CD4-positive, alpha-beta T cell (primary cell): ENCODE measurements around the gene GNG14. TPM values are rescaled to one million over a fixed set of nuclear protein-coding genes. Genes with fewer than 3 reads are reported as not detected.
"Not testable (repeated sequence)": the region's sequence is repeated elsewhere in the genome, so short reads cannot be mapped to it uniquely, and the experiment has no call there.

Source experiments
- ATAC-seq: fragments of 200-7000 bp; cut with Tn5 transposase; one replicate; pipeline ENCODE4 v1.10.0; 2022; ENCODE audit warnings: mild to moderate bottlenecking; ENCODE audit not compliant: poor library complexity
- CTCF ChIA-PET: fragments of 350-600 bp; sonication (Branson Sonifier 250); formaldehyde crosslinking; loops from one replicate; lab custom pipeline; 2021; ENCODE audit warnings: antibody characterized with exemption, inconsistent platforms; lab: Charles Lee
- POLR2A ChIA-PET: fragments of 350-600 bp; sonication (Branson Sonifier 250); formaldehyde crosslinking; loops from one replicate; lab custom pipeline; 2021; ENCODE audit warnings: antibody characterized with exemption, inconsistent platforms; lab: Charles Lee
- DNase-seq, 14 experiments: peaks; one replicate each; pipeline ENCODE4 v3.0.0-alpha.2; 2013 to 2020; ENCODE audit warnings: mixed read lengths in 2 of 14
- H3K27ac ChIP-seq, 2 donors: one replicate each; pipeline versions ENCODE4 v1.5.1 to v1.7.0; 2013; ENCODE audit warnings: low read length in 2 of 2, low read depth in 1 of 2, mild to moderate bottlenecking in 1 of 2
- H3K27me3 ChIP-seq, 2 experiments: 1 replicate in 1 of 2; 2 replicates in 1 of 2; pipeline versions ENCODE4 v1.6.1 to v1.7.0; 2013; ENCODE audit warnings: low read length in 2 of 2, control low read depth in 1 of 2, mild to moderate bottlenecking in 1 of 2, moderate library complexity in 1 of 2; ENCODE audit not compliant: insufficient read depth in 2 of 2, control insufficient read depth in 1 of 2
- H3K36me3 ChIP-seq: one replicate; pipeline ENCODE4 v1.6.1; 2013; ENCODE audit warnings: low read length, control low read depth; ENCODE audit not compliant: insufficient read depth
- H3K4me1 ChIP-seq: one replicate; pipeline ENCODE4 v1.6.1; 2013; ENCODE audit warnings: low read length, control low read depth; ENCODE audit not compliant: insufficient read depth
- H3K4me3 ChIP-seq: one replicate; pipeline ENCODE4 v1.5.1; 2013; ENCODE audit warnings: mild to moderate bottlenecking, low read length, moderate library complexity
- H3K9me3 ChIP-seq, 2 experiments: 1 replicate in 1 of 2; 2 replicates in 1 of 2; pipeline versions ENCODE4 v1.6.1 to v1.7.0; 2013; ENCODE audit warnings: low read length in 2 of 2, mild to moderate bottlenecking in 2 of 2, control low read depth in 1 of 2, moderate library complexity in 1 of 2; ENCODE audit not compliant: control insufficient read depth in 1 of 2, insufficient read depth in 1 of 2
- H3K27ac Mint-ChIP-seq: one replicate; pipeline ENCODE4 v1.8.0; 2020; ENCODE audit warnings: mixed read lengths
- H3K27me3 Mint-ChIP-seq: one replicate; pipeline ENCODE4 v1.8.0; 2021; ENCODE audit warnings: mixed read lengths
- H3K36me3 Mint-ChIP-seq: one replicate; pipeline ENCODE4 v1.8.0; 2021; ENCODE audit warnings: low read depth, mixed read lengths
- H3K4me1 Mint-ChIP-seq: one replicate; pipeline ENCODE4 v1.8.0; 2021; ENCODE audit warnings: low read depth, mixed read lengths
- H3K4me3 Mint-ChIP-seq: one replicate; pipeline ENCODE4 v1.8.0; 2020; ENCODE audit warnings: mild to moderate bottlenecking, mixed read lengths
- H3K9me3 Mint-ChIP-seq: one replicate; pipeline ENCODE4 v1.8.0; 2020; ENCODE audit warnings: mixed read lengths
- CTCF ChIP-seq: fragments of 200-600 bp; IDR thresholded peaks from one replicate; pipeline ENCODE4 v1.8.0; 2022; ENCODE audit warnings: antibody characterized with exemption, mild to moderate bottlenecking
- intact Hi-C, 2 experiments: fragments of 100-400 bp; cut with DNase I in 1 of 2; cut with micrococcal nuclease in 1 of 2; formaldehyde crosslinking; loops; one replicate each; pipeline versions ENCODE4 v1.15.1 to v1.9.0; 2023 to 2025; cut with DNase I, micrococcal nuclease
- total RNA-seq, 174 experiments: library from RNA in 2 of 174; stranded (reverse) in 2 of 174; gene quantifications; one replicate each; pipeline ENCODE4 v1.2.3 and lab custom pipeline; 2021 to 2026

The GNG14 gene
- total RNA-seq, 2 experiments from 2014 or later, result not detected

GRCh38 chr19:12675940-12676339 lies 11.9 kb upstream of the GNG14 start:
- H3K27ac ChIP-seq, result no peak overlapping the region
- DNase-seq, result no peak
- Mint-ChIP-seq H3K27me3 (no peaks in the 10 kb centered on the region), H3K27ac (peak overlapping the region; percentile 49), H3K4me1 (peaks cover 31% of the 10 kb centered on the region), H3K9me3 (no peaks in the 10 kb centered on the region), H3K4me3 (no peak overlapping the region), H3K36me3 (peaks cover 74% of the 10 kb centered on the region)
- ChIA-PET POLR2A (interaction anchor here (1.4 kb wide), 1 partner anchor 58 kb away, joined by 4 read pairs; no protein-coding TSS in a partner anchor), CTCF (interaction anchor here (1.0 kb wide), 1 partner anchor 85 kb away, joined by 3 read pairs; no protein-coding TSS in a partner anchor)
- ATAC-seq, result no peak
- no peak for TF ChIP-seq CTCF
- no peaks in the 10 kb centered on the region for H3K9me3 ChIP-seq
- H3K4me3 ChIP-seq, result no peak overlapping the region
- H3K27me3 ChIP-seq, result no peaks in the 10 kb centered on the region
- peaks cover 32% of the 10 kb centered on the region for H3K4me1 ChIP-seq
- peaks cover 75% of the 10 kb centered on the region for H3K36me3 ChIP-seq
- intact Hi-C loops, result loop anchor here in 1 of 2 experiments (2.0 to 5.0 kb wide), 2 partner anchors 121 to 171 kb away; no protein-coding TSS in a partner anchor

- POLR2A ChIA-PET, result interaction anchor here (1.4 kb wide), 1 partner anchor 58 kb away, joined by 4 read pairs; no protein-coding TSS in a partner anchor
- H3K4me3 ChIP-seq, result no peak overlapping the region
- no peaks in the 10 kb centered on the region for H3K27me3 Mint-ChIP-seq
- intact Hi-C loops, result loop anchor here in 1 of 2 experiments (2.0 to 5.0 kb wide), 2 partner anchors 121 to 170 kb away; no protein-coding TSS in a partner anchor
- TF ChIP-seq CTCF, result peak; percentile 84
- no peaks in the 10 kb centered on the region for H3K9me3 ChIP-seq
- H3K4me1 Mint-ChIP-seq, result peaks cover 35% of the 10 kb centered on the region
- no peaks in the 10 kb centered on the region for H3K9me3 Mint-ChIP-seq
- ATAC-seq (peak; percentile 48), DNase-seq (peak; percentile 74 to 89 (median 82))
- CTCF ChIA-PET, result interaction anchor here (1.0 kb wide), 1 partner anchor 84 kb away, joined by 3 read pairs; no protein-coding TSS in a partner anchor
- H3K36me3 Mint-ChIP-seq, result peaks cover 78% of the 10 kb centered on the region
- peaks cover 36% of the 10 kb centered on the region for H3K4me1 ChIP-seq
- H3K27ac ChIP-seq, result no peak overlapping the region
- peak overlapping the region; percentile 49 for H3K27ac Mint-ChIP-seq
- H3K27me3 ChIP-seq, result no peaks in the 10 kb centered on the region
- H3K4me3 Mint-ChIP-seq, result peak overlapping the region; percentile 71
- H3K36me3 ChIP-seq, result peaks cover 75% of the 10 kb centered on the region
These were observed 11.4 kb upstream of the GNG14 start for GRCh38 chr19:12676384-12676792.

GRCh38 chr19:12676928-12677327 lies 10.9 kb upstream of the GNG14 start:
- Mint-ChIP-seq H3K4me1 (peaks cover 38% of the 10 kb centered on the region), H3K36me3 (peaks cover 81% of the 10 kb centered on the region), H3K27ac (no peak overlapping the region), H3K4me3 (no peak overlapping the region), H3K27me3 (no peaks in the 10 kb centered on the region), H3K9me3 (no peaks in the 10 kb centered on the region)
- TF ChIP-seq CTCF, result no peak
- Histone ChIP-seq H3K27ac (no peak overlapping the region), H3K4me3 (no peak overlapping the region), H3K27me3 (no peaks in the 10 kb centered on the region), H3K36me3 (peaks cover 75% of the 10 kb centered on the region), H3K4me1 (peaks cover 39% of the 10 kb centered on the region), H3K9me3 (no peaks in the 10 kb centered on the region)
- ATAC-seq (no peak), DNase-seq (no peak)
- ChIA-PET CTCF (no interaction called here), POLR2A (interaction anchor here (1.1 to 1.4 kb wide), 2 partner anchors 8 to 57 kb away, joined by 4 read pairs; a partner anchor contains a TSS)
- intact Hi-C loops, result loop anchor here in 1 of 2 experiments (2.0 to 5.0 kb wide), 2 partner anchors 120 to 170 kb away; no protein-coding TSS in a partner anchor

- not testable (repeated sequence) for H3K27me3 ChIP-seq, ATAC-seq, H3K27me3 Mint-ChIP-seq, H3K4me3 ChIP-seq, H3K9me3 Mint-ChIP-seq, H3K27ac Mint-ChIP-seq, H3K9me3 ChIP-seq, H3K4me3 Mint-ChIP-seq, DNase-seq, H3K27ac ChIP-seq
- Mint-ChIP-seq H3K36me3 (peaks cover 70% of the 10 kb centered on the region), H3K4me1 (peaks cover 35% of the 10 kb centered on the region)
- intact Hi-C loops, result loop anchor here in 1 of 2 experiments (5.0 kb wide), 1 partner anchor 119 kb away; no protein-coding TSS in a partner anchor
- Histone ChIP-seq H3K36me3 (peaks cover 68% of the 10 kb centered on the region), H3K4me1 (peaks cover 44% of the 10 kb centered on the region)
- ChIA-PET POLR2A (interaction anchor here (0.6 to 1.1 kb wide), 2 partner anchors 9 to 13 kb away, joined by 3 to 4 read pairs; a partner anchor contains a TSS), CTCF (interaction anchor here (0.8 kb wide), 1 partner anchor 9 kb away, joined by 3 read pairs; a partner anchor contains a TSS)
These were observed 9.8 kb upstream of the GNG14 start for GRCh38 chr19:12678039-12678438.
